RWPE2 (cell line): ENCODE results near the gene STOX1.
"Not testable (repeated sequence)": the region's sequence is repeated elsewhere in the genome, so short reads cannot be mapped to it uniquely, and the experiment has no call there.

Experiments used
- ATAC-seq: fragments of 200-7000 bp; cut with Tn5 transposase; 3 replicates; pipeline ENCODE4 v1.9.1; 2021; ENCODE audit warnings: low read depth
- DNase-seq: peaks from one replicate; pipeline ENCODE4 v3.0.0-alpha.2; 2020; ENCODE audit warnings: low spot score
- H3K27ac ChIP-seq: fragments of 450-650 bp; 2 replicates; pipeline ENCODE4 v1.5.1; 2017; ENCODE audit warnings: mild to moderate bottlenecking; ENCODE audit not compliant: poor library complexity, severe bottlenecking
- H3K27me3 ChIP-seq: fragments of 250-450 bp; sonication (Bioruptor Pico); 2 replicates; pipeline ENCODE4 v1.5.1; 2021; ENCODE audit warnings: mild to moderate bottlenecking, moderate library complexity; ENCODE audit not compliant: insufficient read depth, poor library complexity, severe bottlenecking
- H3K36me3 ChIP-seq: fragments of 250-450 bp; sonication (Bioruptor Pico); 2 replicates; pipeline ENCODE4 v1.5.1; 2020; ENCODE audit warnings: low read depth, mild to moderate bottlenecking, moderate library complexity
- H3K4me1 ChIP-seq: fragments of 250-450 bp; sonication (Bioruptor Pico); 2 replicates; pipeline ENCODE4 v1.5.1; 2021; ENCODE audit warnings: mild to moderate bottlenecking, moderate library complexity; ENCODE audit not compliant: insufficient read depth, poor library complexity, severe bottlenecking
- H3K4me3 ChIP-seq: fragments of 250-450 bp; sonication (Bioruptor Pico); 2 replicates; pipeline ENCODE4 v1.5.1; 2021; ENCODE audit warnings: mild to moderate bottlenecking, moderate library complexity; ENCODE audit not compliant: severe bottlenecking
- H3K9me3 ChIP-seq: fragments of 250-450 bp; sonication (Bioruptor Pico); 2 replicates; pipeline ENCODE4 v1.5.1; 2021; ENCODE audit warnings: mild to moderate bottlenecking, moderate library complexity; ENCODE audit not compliant: severe bottlenecking
- CTCF ChIP-seq: fragments of 450-650 bp; IDR thresholded peaks from one replicate; pipeline ENCODE4 v1.5.1; 2017; ENCODE audit warnings: mild to moderate bottlenecking, moderate library complexity; ENCODE audit not compliant: poor library complexity, severe bottlenecking

STOX1 gene

GRCh38 chr10:68816796-68817412, 10.4 kb upstream of the STOX1 start:
- peak; percentile 87 for ATAC-seq
- Histone ChIP-seq H3K4me3 (no peak overlapping the region), H3K27ac (peak overlapping the region; percentile 56), H3K9me3 (no peaks in the 10 kb centered on the region), H3K27me3 (no peaks in the 10 kb centered on the region), H3K36me3 (no peaks in the 10 kb centered on the region), H3K4me1 (peaks cover 11% of the 10 kb centered on the region)
- no peak for TF ChIP-seq CTCF
- no peak for DNase-seq

- H3K4me1 ChIP-seq, result peaks cover 11% of the 10 kb centered on the region
- H3K36me3 ChIP-seq, H3K27ac ChIP-seq, ATAC-seq, H3K9me3 ChIP-seq, DNase-seq, H3K4me3 ChIP-seq, H3K27me3 ChIP-seq: not testable (repeated sequence)
Measured at GRCh38 chr10:68820359-68820758, 7.0 kb upstream of the STOX1 start.

GRCh38 chr10:68822626-68823025, 4.7 kb upstream of the STOX1 start:
- H3K9me3 ChIP-seq, H3K27ac ChIP-seq, DNase-seq, ATAC-seq, H3K27me3 ChIP-seq, H3K4me3 ChIP-seq, H3K4me1 ChIP-seq, H3K36me3 ChIP-seq: not testable (repeated sequence)

- H3K36me3 ChIP-seq, H3K4me1 ChIP-seq, H3K27me3 ChIP-seq, DNase-seq, ATAC-seq, H3K27ac ChIP-seq, H3K9me3 ChIP-seq: not testable (repeated sequence)
- H3K4me3 ChIP-seq, result peak overlapping the region; percentile 44
Measured at GRCh38 chr10:68827592-68827959, 245 bp downstream of the STOX1 start.

- H3K9me3 ChIP-seq, H3K27me3 ChIP-seq, H3K27ac ChIP-seq, H3K4me1 ChIP-seq, DNase-seq, H3K36me3 ChIP-seq: not testable (repeated sequence)
- peak; percentile 30; the same call in 1 of the 3 replicates for ATAC-seq
- H3K4me3 ChIP-seq, result peak overlapping the region; percentile 24
Measured at GRCh38 chr10:68828083-68828601, 811 bp downstream of the STOX1 start.

- Histone ChIP-seq H3K27ac (no peak overlapping the region), H3K4me3 (no peak overlapping the region), H3K27me3 (peaks cover 8% of the 10 kb centered on the region), H3K9me3 (no peaks in the 10 kb centered on the region), H3K4me1 (no peaks in the 10 kb centered on the region), H3K36me3 (no peaks in the 10 kb centered on the region)
- ATAC-seq (no peak), DNase-seq (no peak)
- no peak for TF ChIP-seq CTCF
Measured at GRCh38 chr10:68828833-68829232, 1.5 kb downstream of the STOX1 start.

GRCh38 chr10:68829521-68829920, 2.2 kb downstream of the STOX1 start:
- no peak for ATAC-seq
- Histone ChIP-seq H3K9me3 (no peaks in the 10 kb centered on the region), H3K27me3 (peaks cover 8% of the 10 kb centered on the region), H3K4me1 (no peaks in the 10 kb centered on the region), H3K4me3 (no peak overlapping the region), H3K27ac (no peak overlapping the region), H3K36me3 (no peaks in the 10 kb centered on the region)
- DNase-seq, result no peak
- TF ChIP-seq CTCF, result no peak
